Lung microvascular endothelial cell (primary cell): ENCODE measurements around the gene NOP10. TPM values are rescaled to one million over a fixed set of nuclear protein-coding genes. Genes with fewer than 3 reads are reported as not detected.
"Not testable (repeated sequence)": the region's sequence is repeated elsewhere in the genome, so short reads cannot be mapped to it uniquely, and the experiment has no call there.

Experiments
- DNase-seq, 2 donors: peaks; one replicate each; pipeline versions ENCODE4 v3.0.0 to v3.0.0-alpha.2; 2010; ENCODE audit warnings: low read depth in 2 of 2
- total RNA-seq: library from RNA; depleted of rRNA; stranded (reverse); fragments of >200 nt; gene quantifications from 2 replicates; pipeline ENCODE4 v1.2.1, GENCODE V29; 2014

NOP10 gene
- total RNA-seq, 1 donor from 2014 or later = 263 TPM

- DNase-seq = no peak
Observed at GRCh38 chr15:34358948-34359347, 16.0 kb upstream of the NOP10 start.

GRCh38 chr15:34358367-34358766 is 15.4 kb upstream of the NOP10 start:
- DNase-seq = no peak

GRCh38 chr15:34357653-34358052 is 14.7 kb upstream of the NOP10 start:
- no peak for DNase-seq

GRCh38 chr15:34355241-34355640 is 12.3 kb upstream of the NOP10 start:
- DNase-seq = no peak

- DNase-seq = no peak
Observed at GRCh38 chr15:34354286-34354685, 11.3 kb upstream of the NOP10 start.

- no peak for DNase-seq
Observed at GRCh38 chr15:34353627-34354026, 10.7 kb upstream of the NOP10 start.

GRCh38 chr15:34352996-34353395 is 10.1 kb upstream of the NOP10 start:
- DNase-seq = not testable (repeated sequence)

GRCh38 chr15:34349769-34350168 is 6.8 kb upstream of the NOP10 start:
- DNase-seq = no peak

GRCh38 chr15:34348735-34349300 is 5.9 kb upstream of the NOP10 start:
- no peak for DNase-seq

GRCh38 chr15:34347951-34348638 is 5.2 kb upstream of the NOP10 start:
- DNase-seq = no peak

- peak; percentile 20 to 22 for DNase-seq
Observed at GRCh38 chr15:34342213-34342736, 661 bp downstream of the NOP10 start.

GRCh38 chr15:34341381-34342212 is 1.3 kb downstream of the NOP10 start:
- no peak for DNase-seq

- no peak for DNase-seq
Observed at GRCh38 chr15:34339946-34340345, 3.0 kb downstream of the NOP10 start.

GRCh38 chr15:34338347-34338746 is 4.6 kb downstream of the NOP10 start:
- no peak for DNase-seq

GRCh38 chr15:34337557-34338306 is 5.2 kb downstream of the NOP10 start, which contains the start of gene SLC12A6:
Gene SLC12A6 (minus strand): TSS chr15:34337781. CDS start chr15:34336680, 1,101 bp downstream.
- DNase-seq = peak; percentile 91 to 92

GRCh38 chr15:34336991-34337556 is 5.9 kb downstream of the NOP10 start:
- peak in 1 of 2 donors; percentile 11 for DNase-seq

- DNase-seq = no peak
Observed at GRCh38 chr15:34336231-34336990, 6.5 kb downstream of the NOP10 start.

- peak; percentile 61 to 80 for DNase-seq
Observed at GRCh38 chr15:34335176-34336032, 7.5 kb downstream of the NOP10 start.

- DNase-seq = peak in 1 of 2 donors; percentile 4
Observed at GRCh38 chr15:34334672-34335071, 8.3 kb downstream of the NOP10 start.
